GM23338 (cell line): ENCODE data around the gene SLC17A5. TPM values are rescaled to one million over a fixed set of nuclear protein-coding genes. Genes with fewer than 3 reads are reported as not detected.

Experiments used
- CTCF ChIP-seq, 2 experiments: fragments of 200-600 bp in 1 of 2; sonication (generic) in 1 of 2; conservative IDR thresholded peaks; 2 replicates each; pipeline versions ENCODE4 v1.5.1 to v1.6.1; 2016 to 2017; ENCODE audit warnings: antibody characterized with exemption in 2 of 2, low read depth in 2 of 2, mild to moderate bottlenecking in 2 of 2, moderate library complexity in 1 of 2
- ETS1 ChIP-seq: IDR thresholded peaks from 2 replicates; pipeline ENCODE4 v1.6.1; 2016; ENCODE audit warnings: antibody characterized with exemption
- EZH2 ChIP-seq: fragments of 200-600 bp; sonication (generic); IDR thresholded peaks from one replicate; pipeline ENCODE4 v1.8.0; 2017; ENCODE audit warnings: antibody characterized with exemption, mild to moderate bottlenecking, low read depth; ENCODE audit not compliant: unreplicated experiment
- NANOG ChIP-seq: IDR thresholded peaks from 2 replicates; pipeline ENCODE4 v1.6.1; 2016; ENCODE audit warnings: antibody characterized with exemption, borderline replicate concordance
- REST ChIP-seq: IDR thresholded peaks from one replicate; pipeline ENCODE4 v1.6.1; 2018; ENCODE audit warnings: antibody characterized with exemption; ENCODE audit not compliant: unreplicated experiment
- STAT1 ChIP-seq: IDR thresholded peaks from one replicate; pipeline ENCODE4 v1.6.1; 2016; ENCODE audit warnings: antibody characterized with exemption; ENCODE audit not compliant: unreplicated experiment
- ZNF462 ChIP-seq: fragments of 250-450 bp; sonication (Bioruptor Pico); IDR thresholded peaks from 2 replicates; pipeline ENCODE4 v1.5.0; 2020; ENCODE audit warnings: mild to moderate bottlenecking, moderate library complexity
- polyA plus RNA-seq: library from polyadenylated mRNA; unstranded; fragments of >200 nt; fragmentation: Nextera tagmentation; extraction: Ambion mirVana; gene quantifications from 2 replicates; pipeline ENCODE4 v1.2.1, GENCODE V29; 2016
- total RNA-seq: library from RNA; depleted of rRNA; stranded (reverse); fragments of >200 nt; shearing (Covaris generic); gene quantifications from 2 replicates; pipeline ENCODE4 v1.2.3, GENCODE V29; 2014

The SLC17A5 gene
- total and polyA plus RNA-seq, 2 experiments from 2014 or later = 9.2 to 17.7 TPM

- TF ChIP-seq ZNF462 (CRISPR knock-in tag) (no peak), STAT1 (no peak), NANOG (no peak), EZH2 (no peak), ETS1 (no peak), REST (no peak), CTCF (conservative IDR thresholded peaks at IDR 0.05; ENCODE audit: low read depth in 2 of 2) (no peak)
Observed at GRCh38 chr6:73644941-73645591, 8.7 kb downstream of the SLC17A5 start (continued).
